Breast epithelium (tissue), 4 donors: ENCODE results near the gene TLCD1. TPM values are rescaled to one million over a fixed set of nuclear protein-coding genes. Genes with fewer than 3 reads are reported as not detected.
"Not testable (repeated sequence)": the region's sequence is repeated elsewhere in the genome, so short reads cannot be mapped to it uniquely, and the experiment has no call there.

Source experiments
- DNase-seq, 2 donors: peaks; one replicate each; pipeline ENCODE4 v3.0.0-alpha.2; 2019; ENCODE audit warnings: low spot score in 2 of 2
- H3K27ac ChIP-seq, 2 donors: fragments of 200-600 bp; sonication (generic) in 1 of 2; one replicate each; pipeline ENCODE4 v1.5.1; 2016 to 2019; ENCODE audit warnings: mild to moderate bottlenecking in 1 of 2
- H3K27me3 ChIP-seq, 2 donors: fragments of 200-600 bp; sonication (generic) in 1 of 2; one replicate each; pipeline versions ENCODE4 v1.5.1 to v1.6.0; 2017 to 2019; ENCODE audit warnings: control low read depth in 1 of 2, mild to moderate bottlenecking in 1 of 2
- H3K36me3 ChIP-seq: fragments of 200-600 bp; one replicate; pipeline ENCODE4 v1.5.1; 2019
- H3K4me1 ChIP-seq, 2 donors: fragments of 200-600 bp; sonication (generic); one replicate each; pipeline ENCODE4 v1.5.1; 2016 to 2019; ENCODE audit warnings: control low read depth in 1 of 2
- H3K4me3 ChIP-seq, 3 donors: fragments of 200-600 bp; sonication (generic); 1 replicate in 2 of 3; 2 replicates in 1 of 3; pipeline ENCODE4 v1.5.1; 2016 to 2019; ENCODE audit warnings: mild to moderate bottlenecking in 3 of 3, moderate library complexity in 2 of 3
- H3K9me3 ChIP-seq, 2 donors: fragments of 200-600 bp; sonication (generic) in 1 of 2; one replicate each; pipeline ENCODE4 v1.5.1; 2016 to 2019; ENCODE audit warnings: control low read depth in 1 of 2
- POLR2A ChIP-seq: fragments of 450-650 bp; IDR thresholded peaks from one replicate; pipeline ENCODE4 v1.6.1; 2016; ENCODE audit warnings: antibody characterized with exemption, mild to moderate bottlenecking, moderate library complexity
- POLR2AphosphoS5 ChIP-seq, 3 donors: sonication (generic); formaldehyde crosslinking; IDR thresholded peaks; one replicate each; pipeline ENCODE4 v1.6.1; 2017; ENCODE audit warnings: antibody characterized with exemption in 3 of 3
- intact Hi-C: fragments of 100-400 bp; cut with DNase I; formaldehyde crosslinking; loops from one replicate; pipeline ENCODE4 v1.15.1; 2023; ENCODE audit warnings: low total_unique reads
- total RNA-seq, 3 donors: library from RNA; depleted of rRNA; stranded (reverse); fragments of >200 nt; gene quantifications; one replicate each; pipeline ENCODE4 v1.1.0, GENCODE V29; 2016
- TF ChIP-seq, protein P1 (sequence below), 3 donors: fragments of 450-650 bp; IDR thresholded peaks; one replicate each; pipeline ENCODE4 v1.5.1; 2016 to 2017; ENCODE audit warnings: antibody characterized with exemption in 3 of 3, mild to moderate bottlenecking in 3 of 3, moderate library complexity in 3 of 3

Gene TLCD1
- total RNA-seq, 3 donors from 2014 or later, result 2.4 to 8.3 (median 3.9) TPM

GRCh38 chr17:28725660-28726225 lies 290 bp downstream of the TLCD1 start:
- H3K36me3 ChIP-seq, result no peaks in the 10 kb centered on the region
- no peaks in the 10 kb centered on the region for H3K9me3 ChIP-seq
- H3K4me3 ChIP-seq, result peak overlapping the region; percentile 74 to 83 (median 77)
- DNase-seq, result no peak
- H3K4me1 ChIP-seq, result peaks cover 12 to 13% of the 10 kb centered on the region in 2 donors
- intact Hi-C loops, result no loop called here
- H3K27me3 ChIP-seq, result no peaks in the 10 kb centered on the region
- peak overlapping the region; percentile 99 for H3K27ac ChIP-seq
- TF ChIP-seq POLR2A (no peak), POLR2AphosphoS5 (IDR thresholded peaks at IDR 0.05) (peak in 2 of 3 donors; percentile 15 to 18)

DNA sequence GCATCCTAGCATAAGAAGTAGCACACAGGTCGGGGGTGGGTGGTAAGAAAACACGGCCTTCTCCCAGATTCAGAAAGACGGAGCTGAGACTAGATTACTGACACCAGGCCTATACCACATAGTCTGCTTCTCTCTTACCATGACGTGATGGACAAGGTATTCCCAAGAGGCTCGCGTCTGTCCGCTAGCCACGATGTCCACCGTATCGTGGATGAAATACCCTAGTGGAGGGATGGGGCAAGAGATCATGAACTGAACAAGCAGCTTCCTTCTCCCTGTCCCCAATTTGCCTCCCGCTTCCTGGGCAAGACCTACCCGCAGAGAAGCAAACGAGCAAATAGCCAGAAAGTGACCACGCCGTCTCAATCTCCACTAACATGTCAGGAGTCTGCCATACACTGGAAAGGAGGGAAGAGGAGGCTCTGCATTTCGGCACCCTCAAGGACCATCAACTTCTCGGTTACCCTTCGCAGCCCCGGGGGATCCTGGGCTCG lies 820 bp downstream of the TLCD1 start:
- Histone ChIP-seq H3K36me3 (no peaks in the 10 kb centered on the region), H3K4me1 (peaks cover 12 to 15% of the 10 kb centered on the region in 2 donors), H3K27ac (peak overlapping the region; percentile 99), H3K9me3 (no peaks in the 10 kb centered on the region), H3K27me3 (no peaks in the 10 kb centered on the region), H3K4me3 (peak overlapping the region; percentile 74 to 83 (median 77))
- intact Hi-C loops, result no loop called here
- no peak for DNase-seq
- peak in 1 of 3 donors; percentile 19 for TF ChIP-seq POLR2AphosphoS5 (IDR thresholded peaks at IDR 0.05)
- TF ChIP-seq, protein P1, sequence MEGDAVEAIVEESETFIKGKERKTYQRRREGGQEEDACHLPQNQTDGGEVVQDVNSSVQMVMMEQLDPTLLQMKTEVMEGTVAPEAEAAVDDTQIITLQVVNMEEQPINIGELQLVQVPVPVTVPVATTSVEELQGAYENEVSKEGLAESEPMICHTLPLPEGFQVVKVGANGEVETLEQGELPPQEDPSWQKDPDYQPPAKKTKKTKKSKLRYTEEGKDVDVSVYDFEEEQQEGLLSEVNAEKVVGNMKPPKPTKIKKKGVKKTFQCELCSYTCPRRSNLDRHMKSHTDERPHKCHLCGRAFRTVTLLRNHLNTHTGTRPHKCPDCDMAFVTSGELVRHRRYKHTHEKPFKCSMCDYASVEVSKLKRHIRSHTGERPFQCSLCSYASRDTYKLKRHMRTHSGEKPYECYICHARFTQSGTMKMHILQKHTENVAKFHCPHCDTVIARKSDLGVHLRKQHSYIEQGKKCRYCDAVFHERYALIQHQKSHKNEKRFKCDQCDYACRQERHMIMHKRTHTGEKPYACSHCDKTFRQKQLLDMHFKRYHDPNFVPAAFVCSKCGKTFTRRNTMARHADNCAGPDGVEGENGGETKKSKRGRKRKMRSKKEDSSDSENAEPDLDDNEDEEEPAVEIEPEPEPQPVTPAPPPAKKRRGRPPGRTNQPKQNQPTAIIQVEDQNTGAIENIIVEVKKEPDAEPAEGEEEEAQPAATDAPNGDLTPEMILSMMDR (IDR thresholded peaks at IDR 0.05), result no peak

GRCh38 chr17:28724500-28725165 lies 1.4 kb downstream of the TLCD1 start:
- TF ChIP-seq POLR2AphosphoS5 (IDR thresholded peaks at IDR 0.05) (no peak), POLR2A (no peak)
- TF ChIP-seq, protein P1 (IDR thresholded peaks at IDR 0.05), result no peak
- peaks cover 12 to 15% of the 10 kb centered on the region in 2 donors for H3K4me1 ChIP-seq
- H3K9me3 ChIP-seq, result no peaks in the 10 kb centered on the region
- no peaks in the 10 kb centered on the region for H3K36me3 ChIP-seq
- intact Hi-C loops, result no loop called here
- H3K27ac ChIP-seq, result peak overlapping the region; percentile 99
- DNase-seq, result no peak
- H3K27me3 ChIP-seq, result no peaks in the 10 kb centered on the region
- H3K4me3 ChIP-seq, result no peak overlapping the region

- DNase-seq, intact Hi-C loops, H3K9me3 ChIP-seq, H3K36me3 ChIP-seq, H3K27me3 ChIP-seq, H3K4me3 ChIP-seq: not testable (repeated sequence)
- H3K4me1 ChIP-seq, result peaks cover 12 to 15% of the 10 kb centered on the region in 2 donors
- peak overlapping the region; percentile 99 for H3K27ac ChIP-seq
Observed at GRCh38 chr17:28723836-28724499, 2.1 kb downstream of the TLCD1 start.

DNA sequence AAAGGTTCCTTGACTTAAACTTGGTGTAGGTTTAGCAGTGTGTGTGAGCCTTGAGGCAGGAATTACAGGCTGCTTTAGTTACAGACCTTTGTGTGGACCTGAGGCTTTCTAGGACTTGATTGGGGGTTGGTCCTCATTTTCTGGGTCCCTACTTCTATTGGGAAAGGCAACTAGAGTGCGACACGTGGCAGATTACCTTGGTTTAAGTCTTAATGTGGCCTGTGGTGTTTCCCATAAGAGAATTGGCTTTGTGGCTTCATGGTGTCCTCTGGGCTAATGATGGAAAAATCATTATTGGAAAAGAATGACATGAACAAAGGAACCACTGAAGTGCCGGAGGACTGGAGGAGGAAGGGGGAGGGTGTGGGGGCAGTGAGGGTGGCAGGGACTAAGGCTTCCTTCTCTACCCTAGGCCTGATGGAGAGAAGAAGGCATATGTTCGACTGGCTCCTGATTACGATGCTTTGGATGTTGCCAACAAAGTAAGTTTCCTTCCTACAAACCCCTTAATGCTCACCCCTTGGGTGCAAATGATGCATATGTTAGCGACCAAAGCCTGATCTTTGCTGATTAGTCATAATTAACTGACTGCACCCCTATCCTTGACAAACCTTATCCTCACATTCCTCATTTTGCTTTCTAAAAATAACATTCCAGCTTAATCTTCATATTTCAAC lies 2.7 kb downstream of the TLCD1 start:
- Histone ChIP-seq H3K9me3 (no peaks in the 10 kb centered on the region), H3K36me3 (no peaks in the 10 kb centered on the region), H3K27me3 (no peaks in the 10 kb centered on the region), H3K4me3 (no peak overlapping the region), H3K27ac (peak overlapping the region; percentile 28 to 40), H3K4me1 (peaks cover 12 to 19% of the 10 kb centered on the region in 2 donors)
- no peak for DNase-seq
- TF ChIP-seq POLR2AphosphoS5 (IDR thresholded peaks at IDR 0.05) (no peak), POLR2A (no peak)
- TF ChIP-seq, protein P1 (IDR thresholded peaks at IDR 0.05), result no peak
- intact Hi-C loops, result no loop called here
